HFFc6 (cell line): ENCODE results near the gene ANKRD16. TPM values are rescaled to one million over a fixed set of nuclear protein-coding genes. Genes with fewer than 3 reads are reported as not detected.

Source experiments
- DNase-seq: peaks from one replicate; pipeline ENCODE4 v3.0.0-alpha.2; 2018
- H3K27ac Mint-ChIP-seq: 2 replicates; pipeline ENCODE4 v1.8.0; 2020; ENCODE audit warnings: mild to moderate bottlenecking, mixed read lengths
- H3K27me3 Mint-ChIP-seq: 2 replicates; pipeline ENCODE4 v1.8.0; 2021; ENCODE audit warnings: mild to moderate bottlenecking, moderate library complexity, mixed read lengths; ENCODE audit not compliant: insufficient read depth
- H3K36me3 Mint-ChIP-seq: 2 replicates; pipeline ENCODE4 v1.8.0; 2021; ENCODE audit warnings: low read depth, mixed read lengths
- H3K4me1 Mint-ChIP-seq: 2 replicates; pipeline ENCODE4 v1.8.0; 2020; ENCODE audit warnings: low read depth, mixed read lengths
- H3K4me3 Mint-ChIP-seq: 2 replicates; pipeline ENCODE4 v1.8.0; 2020; ENCODE audit warnings: mild to moderate bottlenecking, moderate library complexity, mixed read lengths
- H3K9me3 Mint-ChIP-seq: 2 replicates; pipeline ENCODE4 v1.8.0; 2020; ENCODE audit warnings: mild to moderate bottlenecking, mixed read lengths
- total RNA-seq, 6 experiments: library from RNA; stranded (reverse); fragmentation: NEBNext Ultra II Directional; extraction: Animal tissue kit (Norgen Biotek cat#: 25700); gene quantifications; 2 replicates in 1 of 6; 3 replicates in 5 of 6; pipeline ENCODE4 v1.2.3, GENCODE V29; 2021
- TF ChIP-seq, protein P1 (sequence below): fragments of 200-600 bp; sonication (generic); IDR thresholded peaks from 2 replicates; pipeline ENCODE4 v1.5.0; 2021; ENCODE audit warnings: antibody characterized with exemption, mild to moderate bottlenecking

Gene ANKRD16
- total RNA-seq, 6 experiments from 2014 or later: 4.7 to 6.7 (median 5.5) TPM

- no peak for DNase-seq
- Mint-ChIP-seq H3K36me3 (peaks cover 62% of the 10 kb centered on the region), H3K27ac (no peak overlapping the region), H3K9me3 (peaks cover 7% of the 10 kb centered on the region; the same call in 1 of the 2 replicates), H3K27me3 (no peaks in the 10 kb centered on the region), H3K4me3 (no peak overlapping the region), H3K4me1 (peaks cover 36% of the 10 kb centered on the region)
- TF ChIP-seq, protein P1, sequence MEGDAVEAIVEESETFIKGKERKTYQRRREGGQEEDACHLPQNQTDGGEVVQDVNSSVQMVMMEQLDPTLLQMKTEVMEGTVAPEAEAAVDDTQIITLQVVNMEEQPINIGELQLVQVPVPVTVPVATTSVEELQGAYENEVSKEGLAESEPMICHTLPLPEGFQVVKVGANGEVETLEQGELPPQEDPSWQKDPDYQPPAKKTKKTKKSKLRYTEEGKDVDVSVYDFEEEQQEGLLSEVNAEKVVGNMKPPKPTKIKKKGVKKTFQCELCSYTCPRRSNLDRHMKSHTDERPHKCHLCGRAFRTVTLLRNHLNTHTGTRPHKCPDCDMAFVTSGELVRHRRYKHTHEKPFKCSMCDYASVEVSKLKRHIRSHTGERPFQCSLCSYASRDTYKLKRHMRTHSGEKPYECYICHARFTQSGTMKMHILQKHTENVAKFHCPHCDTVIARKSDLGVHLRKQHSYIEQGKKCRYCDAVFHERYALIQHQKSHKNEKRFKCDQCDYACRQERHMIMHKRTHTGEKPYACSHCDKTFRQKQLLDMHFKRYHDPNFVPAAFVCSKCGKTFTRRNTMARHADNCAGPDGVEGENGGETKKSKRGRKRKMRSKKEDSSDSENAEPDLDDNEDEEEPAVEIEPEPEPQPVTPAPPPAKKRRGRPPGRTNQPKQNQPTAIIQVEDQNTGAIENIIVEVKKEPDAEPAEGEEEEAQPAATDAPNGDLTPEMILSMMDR: no peak
These were observed 3.6 kb upstream of the ANKRD16 start for GRCh38 chr10:5893321-5893720.

GRCh38 chr10:5892007-5892406 lies 2.3 kb upstream of the ANKRD16 start:
- TF ChIP-seq, protein P1: no peak
- Mint-ChIP-seq H3K4me3 (peak overlapping the region; percentile 65), H3K4me1 (peaks cover 46% of the 10 kb centered on the region), H3K27me3 (no peaks in the 10 kb centered on the region), H3K36me3 (peaks cover 48% of the 10 kb centered on the region), H3K9me3 (no peaks in the 10 kb centered on the region), H3K27ac (peak overlapping the region; percentile 22)
- DNase-seq: no peak

GRCh38 chr10:5891009-5891408 lies 1.3 kb upstream of the ANKRD16 start:
- H3K9me3 Mint-ChIP-seq: no peaks in the 10 kb centered on the region
- no peak for DNase-seq
- H3K4me3 Mint-ChIP-seq: peak overlapping the region; percentile 94
- H3K4me1 Mint-ChIP-seq: peaks cover 48% of the 10 kb centered on the region
- peaks cover 38% of the 10 kb centered on the region for H3K36me3 Mint-ChIP-seq
- H3K27me3 Mint-ChIP-seq: no peaks in the 10 kb centered on the region
- H3K27ac Mint-ChIP-seq: peak overlapping the region; percentile 86
- TF ChIP-seq, protein P1: no peak

GRCh38 chr10:5890452-5890915 lies 791 bp upstream of the ANKRD16 start:
- H3K9me3 Mint-ChIP-seq: no peaks in the 10 kb centered on the region
- peak overlapping the region; percentile 94 for H3K4me3 Mint-ChIP-seq
- no peaks in the 10 kb centered on the region for H3K27me3 Mint-ChIP-seq
- H3K27ac Mint-ChIP-seq: peak overlapping the region; percentile 86
- TF ChIP-seq, protein P1: no peak
- no peak for DNase-seq
- H3K36me3 Mint-ChIP-seq: peaks cover 33% of the 10 kb centered on the region
- H3K4me1 Mint-ChIP-seq: peaks cover 48% of the 10 kb centered on the region

- Mint-ChIP-seq H3K4me1 (peaks cover 48% of the 10 kb centered on the region), H3K27me3 (no peaks in the 10 kb centered on the region), H3K4me3 (peak overlapping the region; percentile 91), H3K9me3 (no peaks in the 10 kb centered on the region), H3K36me3 (peaks cover 27% of the 10 kb centered on the region), H3K27ac (peak overlapping the region; percentile 68)
- TF ChIP-seq, protein P1: peak; percentile 13; the same call in 1 of the 2 replicates
- no peak for DNase-seq
These were observed 660 bp downstream of the ANKRD16 start for GRCh38 chr10:5888843-5889623.
